Measurements from ENCODE around the gene BRD4.

BRD4 gene

GRCh38 chr19:15247107-15248014, 85.0 kb downstream of the BRD4 start:
- no peak for DNase-seq

- DNase-seq: no peak
Observed at GRCh38 chr19:15246198-15246481, 86.2 kb downstream of the BRD4 start.

- DNase-seq: no peak
Observed at GRCh38 chr19:15245370-15246197, 86.8 kb downstream of the BRD4 start.

- no peak for DNase-seq
Observed at GRCh38 chr19:15244808-15245207, 87.5 kb downstream of the BRD4 start.

- DNase-seq: no peak
Observed at GRCh38 chr19:15244106-15244803, 88.1 kb downstream of the BRD4 start.

- DNase-seq: no peak
Observed at GRCh38 chr19:15243236-15243957, 88.9 kb downstream of the BRD4 start.

GRCh38 chr19:15241259-15241910, 91.0 kb downstream of the BRD4 start:
- DNase-seq: no peak

- no peak for DNase-seq
Observed at GRCh38 chr19:15240515-15240914, 91.8 kb downstream of the BRD4 start.

- no peak for DNase-seq
Observed at GRCh38 chr19:15239337-15239949, 92.9 kb downstream of the BRD4 start.

GRCh38 chr19:15238639-15239155, 93.6 kb downstream of the BRD4 start:
- DNase-seq: no peak

- no peak for DNase-seq
Observed at GRCh38 chr19:15237759-15238638, 94.3 kb downstream of the BRD4 start.

- no peak for DNase-seq
Observed at GRCh38 chr19:15236886-15237285, 95.5 kb downstream of the BRD4 start.

- DNase-seq: no peak
Observed at GRCh38 chr19:15235781-15236180, 96.6 kb downstream of the BRD4 start.

- DNase-seq: no peak
Observed at GRCh38 chr19:15234431-15235130, 97.8 kb downstream of the BRD4 start.

- no peak for DNase-seq
Observed at GRCh38 chr19:15231271-15231670, 101.1 kb downstream of the BRD4 start.

GRCh38 chr19:15227261-15227660, 105.1 kb downstream of the BRD4 start:
- DNase-seq: no peak

GRCh38 chr19:15225760-15226159, 106.6 kb downstream of the BRD4 start:
- DNase-seq: no peak

GRCh38 chr19:15223649-15224361, 108.5 kb downstream of the BRD4 start:
- DNase-seq: no peak
